ENCODE results near the gene PHLDB1. TPM values are rescaled to one million over a fixed set of nuclear protein-coding genes. Genes with fewer than 3 reads are reported as not detected.

Gene PHLDB1
- total RNA-seq, 1 experiment from 2014 or later, result 36.2 TPM

GRCh38 chr11:118691926-118692830 lies 84.8 kb downstream of the PHLDB1 start:
- POLR2A ChIA-PET, result interaction anchor here (0.5 to 5.2 kb wide), 31 partner anchors 10 to 428 kb away, joined by 3 to 98 read pairs (median 5); partner anchors contain the start of genes BCL9L, DDX6, HYOU1 and MPZL2
- Mint-ChIP-seq H3K4me3 (ENCODE audit: unreplicated experiment) (peak overlapping the region; percentile 55), H3K27me3 (ENCODE audit: insufficient read depth, unreplicated experiment) (no peaks in the 10 kb centered on the region), H3K27ac (ENCODE audit: low read depth, unreplicated experiment) (peak overlapping the region; percentile 99), H3K36me3 (ENCODE audit: insufficient read depth, unreplicated experiment) (no peaks in the 10 kb centered on the region), H3K9me3 (ENCODE audit: unreplicated experiment) (no peaks in the 10 kb centered on the region), H3K4me1 (ENCODE audit: insufficient read depth, unreplicated experiment) (peaks cover 23% of the 10 kb centered on the region)
- TF ChIP-seq CTCF (IDR thresholded peaks at IDR 0.05; ENCODE audit: unreplicated experiment), result no peak
- intact Hi-C loops (cut with micrococcal nuclease), result loop anchor here (2.0 kb wide), 1 partner anchor 65 kb away; no protein-coding TSS in a partner anchor
- CTCF ChIA-PET, result interaction anchor here (0.6 to 6.9 kb wide), 10 partner anchors 26 to 421 kb away, joined by 3 to 58 read pairs (median 4); partner anchors contain the start of gene DDX6
- DNase-seq (ENCODE audit: unreplicated experiment), result peak; percentile 95
- no TSS peak for BruUV-seq (replicated peaks)

- Mint-ChIP-seq H3K27ac (ENCODE audit: low read depth, unreplicated experiment) (no peak overlapping the region), H3K9me3 (ENCODE audit: unreplicated experiment) (no peaks in the 10 kb centered on the region), H3K4me3 (ENCODE audit: unreplicated experiment) (no peak overlapping the region), H3K36me3 (ENCODE audit: insufficient read depth, unreplicated experiment) (no peaks in the 10 kb centered on the region), H3K27me3 (ENCODE audit: insufficient read depth, unreplicated experiment) (no peaks in the 10 kb centered on the region), H3K4me1 (ENCODE audit: insufficient read depth, unreplicated experiment) (peaks cover 23% of the 10 kb centered on the region)
- ChIA-PET CTCF (interaction anchor here (0.5 to 6.9 kb wide), 5 partner anchors 59 to 236 kb away, joined by 3 to 58 read pairs (median 3); partner anchors contain the start of gene DDX6), POLR2A (interaction anchor here (0.8 kb wide), 2 partner anchors 21 to 49 kb away, joined by 3 read pairs; no protein-coding TSS in a partner anchor)
- BruUV-seq (replicated peaks), result no TSS peak
- TF ChIP-seq CTCF (IDR thresholded peaks at IDR 0.05; ENCODE audit: unreplicated experiment), result no peak
- DNase-seq (ENCODE audit: unreplicated experiment), result no peak
- intact Hi-C loops (cut with micrococcal nuclease), result no loop called here
Measured at GRCh38 chr11:118694185-118694584, 86.8 kb downstream of the PHLDB1 start.

GRCh38 chr11:118694771-118695170 lies 87.4 kb downstream of the PHLDB1 start:
- H3K4me1 Mint-ChIP-seq (ENCODE audit: insufficient read depth, unreplicated experiment), result peaks cover 23% of the 10 kb centered on the region
- ChIA-PET CTCF (interaction anchor here (1.0 kb wide), 1 partner anchor 96 kb away, joined by 3 read pairs; the partner anchor contains the start of gene DDX6), POLR2A (interaction anchor here (0.7 to 1.2 kb wide), 2 partner anchors 63 to 96 kb away, joined by 3 to 4 read pairs; partner anchors contain the start of gene DDX6)
- H3K9me3 Mint-ChIP-seq (ENCODE audit: unreplicated experiment), result no peaks in the 10 kb centered on the region
- DNase-seq (ENCODE audit: unreplicated experiment), result no peak
- no peak overlapping the region for H3K27ac Mint-ChIP-seq (ENCODE audit: low read depth, unreplicated experiment)
- intact Hi-C loops (cut with micrococcal nuclease), result no loop called here
- no peaks in the 10 kb centered on the region for H3K27me3 Mint-ChIP-seq (ENCODE audit: insufficient read depth, unreplicated experiment)
- no peak for TF ChIP-seq CTCF (IDR thresholded peaks at IDR 0.05; ENCODE audit: unreplicated experiment)
- H3K4me3 Mint-ChIP-seq (ENCODE audit: unreplicated experiment), result no peak overlapping the region
- no peaks in the 10 kb centered on the region for H3K36me3 Mint-ChIP-seq (ENCODE audit: insufficient read depth, unreplicated experiment)
- BruUV-seq (replicated peaks), result no TSS peak

- peaks cover 16% of the 10 kb centered on the region for H3K4me1 Mint-ChIP-seq (ENCODE audit: insufficient read depth, unreplicated experiment)
- no peaks in the 10 kb centered on the region for H3K9me3 Mint-ChIP-seq (ENCODE audit: unreplicated experiment)
- H3K27ac Mint-ChIP-seq (ENCODE audit: low read depth, unreplicated experiment), result no peak overlapping the region
- DNase-seq (ENCODE audit: unreplicated experiment), result no peak
- H3K36me3 Mint-ChIP-seq (ENCODE audit: insufficient read depth, unreplicated experiment), result no peaks in the 10 kb centered on the region
- CTCF ChIA-PET, result interaction anchor here (0.5 kb wide), 1 partner anchor 84 kb away, joined by 4 read pairs; no protein-coding TSS in a partner anchor
- no peak overlapping the region for H3K4me3 Mint-ChIP-seq (ENCODE audit: unreplicated experiment)
- BruUV-seq (replicated peaks), result no TSS peak
- POLR2A ChIA-PET, result no interaction called here
- intact Hi-C loops (cut with micrococcal nuclease), result no loop called here
- H3K27me3 Mint-ChIP-seq (ENCODE audit: insufficient read depth, unreplicated experiment), result no peaks in the 10 kb centered on the region
- no peak for TF ChIP-seq CTCF (IDR thresholded peaks at IDR 0.05; ENCODE audit: unreplicated experiment)
Measured at GRCh38 chr11:118696673-118697226, 89.3 kb downstream of the PHLDB1 start.

Measured in MCF 10A (cell line).